Left lung (tissue), 10 donors: ENCODE measurements around the gene RPS28. TPM values are rescaled to one million over a fixed set of nuclear protein-coding genes. Genes with fewer than 3 reads are reported as not detected.

Experiments used
- ATAC-seq: fragments of 200-7000 bp; cut with Tn5 transposase; one replicate; pipeline ENCODE4 v1.9.1; 2020; ENCODE audit warnings: moderate library complexity
- DNase-seq, 4 donors: peaks; one replicate each; pipeline ENCODE4 v3.0.0-alpha.2; 2013 to 2020
- H3K27ac ChIP-seq, 2 donors: fragments of 200-600 bp; sonication (generic) in 1 of 2; one replicate each; pipeline versions ENCODE4 v1.5.0 to v1.8.0; 2020 to 2021
- H3K27me3 ChIP-seq, 2 donors: fragments of 200-600 bp; sonication (generic) in 1 of 2; one replicate each; pipeline versions ENCODE4 v1.5.0 to v1.8.0; 2020 to 2021
- H3K36me3 ChIP-seq, 2 donors: fragments of 200-600 bp; sonication (generic) in 1 of 2; one replicate each; pipeline versions ENCODE4 v1.5.0 to v1.8.0; 2020 to 2021
- H3K4me1 ChIP-seq, 2 donors: fragments of 200-600 bp; one replicate each; pipeline ENCODE4 v1.8.0; 2021
- H3K4me3 ChIP-seq, 2 donors: fragments of 200-600 bp; sonication (generic) in 1 of 2; one replicate each; pipeline versions ENCODE4 v1.5.0 to v1.8.0; 2020 to 2021; ENCODE audit warnings: mild to moderate bottlenecking in 1 of 2
- H3K9me3 ChIP-seq, 2 donors: fragments of 200-600 bp; sonication (generic) in 1 of 2; one replicate each; pipeline versions ENCODE4 v1.5.0 to v1.8.0; 2020 to 2021
- intact Hi-C, 2 donors: fragments of 100-400 bp; cut with DNase I; formaldehyde crosslinking; loops; one replicate each; pipeline versions ENCODE4 v1.11.2 to v1.14.2; 2022
- polyA plus RNA-seq, 6 donors: library from polyadenylated mRNA; unstranded; fragments of 120-200 nt; gene quantifications; one replicate each; pipeline ENCODE4 v1.2.1, GENCODE V29; 2013; ENCODE audit not compliant: insufficient read length in 6 of 6
- total RNA-seq, 2 donors: library from RNA; stranded (reverse); fragmentation: NEBNext Ultra II Directional; extraction: Animal tissue kit (Norgen Biotek cat#: 25700); gene quantifications; one replicate each; pipeline ENCODE4 v1.2.1, GENCODE V29; 2021
- TF ChIP-seq, protein P1 (sequence below), 2 donors: fragments of 200-600 bp; sonication (generic) in 1 of 2; IDR thresholded peaks; one replicate each; pipeline versions ENCODE4 v1.5.0 to v1.8.0; 2021; ENCODE audit warnings: antibody characterized with exemption in 2 of 2
- donor health status: DM: no; HTN: yes; CAD: no.
- donor health status: DM: no; HTN: no; CAD: no.

RPS28 gene
- total and polyA plus RNA-seq, 8 donors: 565 to 1,630 (median 655) TPM

DNA sequence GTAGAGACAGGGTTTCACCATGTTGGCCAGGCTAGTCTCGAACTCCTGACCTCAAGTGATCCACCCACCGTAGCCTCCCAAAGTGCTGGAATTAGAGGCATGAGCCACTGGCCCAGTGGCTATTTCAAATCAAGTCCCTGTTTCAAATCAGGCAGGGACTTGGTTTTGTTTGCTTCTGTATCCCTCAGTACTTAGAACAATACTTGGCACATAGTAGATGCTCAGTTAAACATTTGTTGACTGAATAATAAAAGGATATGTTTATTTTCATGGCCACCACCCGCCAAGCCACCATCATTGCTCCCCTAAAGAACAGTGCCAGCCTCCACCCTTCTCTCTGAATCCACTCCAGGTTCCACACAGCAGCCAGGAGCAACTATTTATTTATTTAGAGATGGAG is 4.2 kb downstream of the RPS28 start:
- TF ChIP-seq, protein P1, sequence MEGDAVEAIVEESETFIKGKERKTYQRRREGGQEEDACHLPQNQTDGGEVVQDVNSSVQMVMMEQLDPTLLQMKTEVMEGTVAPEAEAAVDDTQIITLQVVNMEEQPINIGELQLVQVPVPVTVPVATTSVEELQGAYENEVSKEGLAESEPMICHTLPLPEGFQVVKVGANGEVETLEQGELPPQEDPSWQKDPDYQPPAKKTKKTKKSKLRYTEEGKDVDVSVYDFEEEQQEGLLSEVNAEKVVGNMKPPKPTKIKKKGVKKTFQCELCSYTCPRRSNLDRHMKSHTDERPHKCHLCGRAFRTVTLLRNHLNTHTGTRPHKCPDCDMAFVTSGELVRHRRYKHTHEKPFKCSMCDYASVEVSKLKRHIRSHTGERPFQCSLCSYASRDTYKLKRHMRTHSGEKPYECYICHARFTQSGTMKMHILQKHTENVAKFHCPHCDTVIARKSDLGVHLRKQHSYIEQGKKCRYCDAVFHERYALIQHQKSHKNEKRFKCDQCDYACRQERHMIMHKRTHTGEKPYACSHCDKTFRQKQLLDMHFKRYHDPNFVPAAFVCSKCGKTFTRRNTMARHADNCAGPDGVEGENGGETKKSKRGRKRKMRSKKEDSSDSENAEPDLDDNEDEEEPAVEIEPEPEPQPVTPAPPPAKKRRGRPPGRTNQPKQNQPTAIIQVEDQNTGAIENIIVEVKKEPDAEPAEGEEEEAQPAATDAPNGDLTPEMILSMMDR (IDR thresholded peaks at IDR 0.05): no peak
- DNase-seq: no peak
- Histone ChIP-seq H3K27ac (no peak overlapping the region), H3K9me3 (no peaks in the 10 kb centered on the region), H3K36me3 (peaks cover 0 to 25% of the 10 kb centered on the region in 2 donors), H3K4me1 (peaks cover 14 to 26% of the 10 kb centered on the region in 2 donors), H3K4me3 (no peak overlapping the region), H3K27me3 (no peaks in the 10 kb centered on the region)
- ATAC-seq: no peak
- intact Hi-C loops: no loop called here

DNA sequence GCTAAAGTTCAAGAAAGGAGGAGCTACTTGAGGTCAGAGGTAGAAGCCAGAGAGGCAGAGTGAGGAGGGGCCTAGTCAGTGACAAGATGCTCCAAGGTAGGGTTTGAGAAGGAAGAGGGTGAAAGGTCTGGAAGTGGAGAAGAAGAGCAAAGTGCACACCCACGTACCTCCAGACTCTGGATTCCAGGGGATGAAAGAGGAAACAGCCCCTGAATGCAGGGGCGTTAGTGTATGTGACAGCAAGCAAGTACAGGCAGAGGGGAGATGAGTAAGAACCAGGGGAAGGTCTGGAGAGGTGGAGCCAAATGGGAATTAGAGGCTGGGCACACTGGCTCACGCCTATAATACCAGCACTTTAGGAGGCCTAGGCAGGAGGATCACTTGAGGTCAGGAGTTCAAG is 8.7 kb downstream of the RPS28 start:
- intact Hi-C loops: no loop called here
- Histone ChIP-seq H3K36me3 (peaks cover 0 to 4% of the 10 kb centered on the region in 2 donors), H3K4me3 (no peak overlapping the region), H3K9me3 (no peaks in the 10 kb centered on the region), H3K27me3 (peaks cover 18 to 29% of the 10 kb centered on the region in 2 donors), H3K27ac (no peak overlapping the region), H3K4me1 (peaks cover 0 to 18% of the 10 kb centered on the region in 2 donors)
- ATAC-seq (no peak), DNase-seq (no peak)
- TF ChIP-seq, protein P1 (IDR thresholded peaks at IDR 0.05): no peak

DNA sequence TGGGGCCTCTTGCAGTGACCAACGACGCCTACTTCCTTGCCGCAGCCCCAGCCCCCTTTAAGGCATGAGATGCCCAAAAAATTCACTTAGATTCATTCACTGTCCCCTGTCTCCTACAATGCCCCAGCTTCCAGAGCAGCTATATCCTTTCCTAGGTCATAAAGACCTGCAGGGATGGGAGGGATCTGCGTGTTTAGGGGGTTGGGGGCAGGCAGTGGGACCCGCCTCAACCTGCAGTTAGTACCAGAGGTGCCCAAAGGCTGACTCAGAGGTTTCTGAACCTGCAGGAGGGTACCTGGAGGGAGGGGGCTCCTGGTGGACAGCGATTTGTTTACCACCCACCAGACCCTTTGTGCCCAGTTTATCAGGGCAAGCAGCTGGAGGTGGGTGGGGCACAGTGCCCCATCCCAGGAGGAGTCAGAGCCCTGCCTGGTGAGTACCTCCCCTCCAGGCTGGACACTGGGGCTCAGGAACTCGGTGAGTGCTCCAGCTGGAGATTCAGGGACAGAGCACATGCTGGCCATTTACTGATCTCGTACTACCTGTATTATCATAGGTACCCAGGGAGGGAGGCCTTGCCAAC is 10.1 kb downstream of the RPS28 start:
- H3K4me1 ChIP-seq: peaks cover 0 to 28% of the 10 kb centered on the region in 2 donors
- DNase-seq: no peak
- TF ChIP-seq, protein P1 (IDR thresholded peaks at IDR 0.05): no peak
- H3K4me3 ChIP-seq: no peak overlapping the region
- H3K9me3 ChIP-seq: no peaks in the 10 kb centered on the region
- H3K27me3 ChIP-seq: peaks cover 24 to 42% of the 10 kb centered on the region in 2 donors
- peaks cover 0 to 4% of the 10 kb centered on the region in 2 donors for H3K36me3 ChIP-seq
- intact Hi-C loops: no loop called here
- no peak for ATAC-seq
- H3K27ac ChIP-seq: no peak overlapping the region

DNA sequence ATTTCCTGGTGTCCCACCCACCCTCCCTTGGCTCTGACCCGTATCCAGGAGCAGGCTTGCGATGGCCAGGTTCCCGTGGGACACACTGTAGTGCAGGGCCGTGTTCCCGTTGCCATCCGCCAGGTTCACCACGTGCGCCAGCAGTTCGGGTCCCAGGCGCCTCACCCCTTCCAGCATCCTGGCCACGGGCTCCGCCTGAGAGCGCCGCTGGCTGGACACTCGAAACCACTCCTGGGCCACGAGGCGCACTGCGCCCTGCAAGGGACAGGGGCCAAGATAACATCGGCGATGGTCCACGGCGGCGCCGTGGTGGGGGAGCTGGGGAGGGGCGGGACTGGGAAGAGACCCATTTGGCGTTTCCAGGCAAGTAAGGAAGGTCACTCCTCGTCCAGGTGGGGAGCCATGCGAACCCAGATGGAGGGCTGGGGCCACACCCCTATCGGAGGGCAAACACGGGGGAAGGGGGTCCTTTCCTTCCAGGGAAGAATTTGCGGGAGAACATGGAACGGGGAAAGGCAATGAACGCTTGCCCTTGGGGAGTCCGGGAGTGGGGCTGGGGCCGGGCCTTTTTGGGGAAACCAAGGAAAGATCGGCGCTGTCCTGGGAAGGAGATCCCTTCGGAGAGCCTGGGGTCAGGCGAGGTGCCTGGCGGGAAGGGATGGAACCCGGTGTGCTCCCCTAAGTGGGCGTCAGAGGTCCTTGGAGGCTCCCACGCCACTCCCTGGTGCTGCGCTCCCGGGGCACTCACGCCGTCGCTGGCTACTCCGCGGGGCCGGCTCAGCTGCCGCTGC is 11.9 kb downstream of the RPS28 start:
- Histone ChIP-seq H3K27ac (no peak overlapping the region), H3K4me3 (no peak overlapping the region), H3K9me3 (no peaks in the 10 kb centered on the region), H3K27me3 (peaks cover 24 to 60% of the 10 kb centered on the region in 2 donors), H3K36me3 (peaks cover 0 to 4% of the 10 kb centered on the region in 2 donors), H3K4me1 (peaks cover 0 to 37% of the 10 kb centered on the region in 2 donors)
- no peak for ATAC-seq
- TF ChIP-seq, protein P1 (IDR thresholded peaks at IDR 0.05): no peak
- no peak for DNase-seq
- intact Hi-C loops: no loop called here

DNA sequence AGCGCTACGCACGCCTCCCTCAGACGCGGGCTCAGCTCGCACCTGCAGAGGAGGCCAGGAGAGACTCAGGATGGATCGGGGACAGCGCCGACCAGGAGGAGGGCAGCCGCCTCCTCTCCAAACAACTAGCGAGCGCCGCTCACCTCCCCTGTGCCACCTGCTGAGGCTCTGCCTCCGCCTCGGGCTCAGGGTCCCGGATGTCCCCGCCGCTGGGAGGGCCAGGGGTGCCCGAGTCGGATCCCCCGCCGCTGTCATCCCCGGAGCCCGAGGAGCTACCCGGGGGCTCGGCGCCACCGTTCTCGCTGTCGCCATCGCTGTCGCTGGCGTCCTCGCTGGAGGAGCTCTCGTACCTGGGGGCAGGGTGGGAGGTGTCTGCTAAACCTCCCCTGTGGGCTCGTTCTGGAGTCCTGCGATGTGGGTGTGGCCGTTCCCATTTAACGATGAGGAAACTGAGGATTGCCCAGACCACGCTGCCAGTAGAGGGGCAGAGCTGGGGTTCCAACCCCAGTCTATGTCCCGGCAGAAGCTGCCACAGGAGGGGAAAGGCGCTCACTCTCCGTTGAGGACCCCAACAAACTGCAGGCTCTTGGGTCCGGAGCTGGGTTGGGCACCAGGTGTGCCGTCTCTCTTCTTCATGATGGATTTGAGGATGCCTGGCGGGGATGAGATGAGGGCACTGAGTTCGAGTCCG is 12.6 kb downstream of the RPS28 start:
- TF ChIP-seq, protein P1 (IDR thresholded peaks at IDR 0.05): no peak
- peaks cover 0 to 37% of the 10 kb centered on the region in 2 donors for H3K4me1 ChIP-seq
- DNase-seq: peak in 1 of 4 donors; percentile 73
- intact Hi-C loops: no loop called here
- H3K4me3 ChIP-seq: no peak overlapping the region
- H3K36me3 ChIP-seq: peaks cover 0 to 4% of the 10 kb centered on the region in 2 donors
- ATAC-seq: peak; percentile 5
- no peaks in the 10 kb centered on the region for H3K9me3 ChIP-seq
- H3K27ac ChIP-seq: no peak overlapping the region
- H3K27me3 ChIP-seq: peaks cover 24 to 65% of the 10 kb centered on the region in 2 donors
